HL-60 (cell line): ENCODE measurements around the gene WDR33.
A peak's percentile ranks its signal among the peaks of the same experiment; 100 is the strongest.

Experiments used
- DNase-seq, 2 experiments: peaks; one replicate each; pipeline ENCODE4 v3.0.0-alpha.2; 2010 to 2020; ENCODE audit warnings: low read depth in 1 of 2, low spot score in 1 of 2
- H3K27ac ChIP-seq: fragments of 250-450 bp; sonication (Bioruptor Pico); replicated peaks from 2 replicates; pipeline ENCODE4 v1.5.1; 2020; ENCODE audit warnings: mild to moderate bottlenecking, moderate library complexity
- H3K27me3 ChIP-seq: fragments of 250-450 bp; sonication (Bioruptor Pico); 2 replicates; pipeline ENCODE4 v1.5.1; 2021; ENCODE audit warnings: mild to moderate bottlenecking, moderate library complexity; ENCODE audit not compliant: insufficient read depth, poor library complexity, severe bottlenecking
- H3K4me3 ChIP-seq: replicated peaks from 2 replicates; pipeline ENCODE4 v1.5.1; 2011; ENCODE audit warnings: mild to moderate bottlenecking, control low read depth, low read length; ENCODE audit not compliant: insufficient read depth
- GABPA ChIP-seq: IDR thresholded peaks from 2 replicates; pipeline ENCODE4 v1.6.1; 2012; ENCODE audit warnings: low read depth
- POLR2AphosphoS5 ChIP-seq: IDR thresholded peaks from 2 replicates; pipeline ENCODE4 v1.6.1; 2012; ENCODE audit warnings: low read depth
- SPI1 ChIP-seq: IDR thresholded peaks from 2 replicates; pipeline ENCODE4 v1.6.1; 2012; ENCODE audit warnings: low read depth, mild to moderate bottlenecking, borderline replicate concordance
- TF ChIP-seq, protein P1 (sequence below): IDR thresholded peaks from one replicate; pipeline ENCODE4 v1.5.1; 2011; ENCODE audit warnings: low read length, control low read depth, inconsistent platforms; ENCODE audit not compliant: insufficient read depth
- TF ChIP-seq, protein P2 (sequence below): IDR thresholded peaks from 2 replicates; pipeline ENCODE4 v1.6.1; 2012; ENCODE audit warnings: low read depth; ENCODE audit not compliant: insufficient replicate concordance

WDR33 gene

DNA sequence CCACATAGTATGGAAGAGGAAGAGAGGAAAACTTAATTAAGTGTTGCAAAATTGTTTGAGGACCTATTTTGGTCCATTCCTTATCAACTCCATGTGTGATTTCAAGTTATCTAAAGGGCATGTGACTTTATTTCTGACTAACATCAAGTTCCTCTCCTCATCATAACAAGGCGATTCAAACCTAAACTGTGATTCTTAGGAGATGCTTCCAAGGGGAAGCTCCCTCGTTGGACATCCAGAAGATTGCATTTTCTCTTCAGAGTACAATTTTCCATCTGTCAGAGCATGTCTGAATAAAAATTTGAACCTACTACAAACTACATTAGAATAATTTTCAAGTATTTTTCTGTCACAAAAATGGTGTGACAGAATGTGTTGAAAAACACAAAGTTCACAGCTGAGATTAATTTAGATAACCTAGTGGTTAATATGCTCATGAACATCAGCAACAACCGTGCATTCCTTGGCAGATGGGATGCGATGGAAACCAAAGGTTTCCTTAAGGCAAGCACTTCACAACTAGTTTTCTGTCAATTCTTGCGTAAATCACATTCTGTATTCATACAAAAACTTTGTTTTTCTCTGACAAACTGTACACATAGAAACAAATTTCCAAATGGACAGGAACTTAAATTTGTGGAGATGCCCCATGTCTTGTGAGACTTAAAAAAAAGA is 105.4 kb downstream of the WDR33 start:
- TF ChIP-seq, protein P1, sequence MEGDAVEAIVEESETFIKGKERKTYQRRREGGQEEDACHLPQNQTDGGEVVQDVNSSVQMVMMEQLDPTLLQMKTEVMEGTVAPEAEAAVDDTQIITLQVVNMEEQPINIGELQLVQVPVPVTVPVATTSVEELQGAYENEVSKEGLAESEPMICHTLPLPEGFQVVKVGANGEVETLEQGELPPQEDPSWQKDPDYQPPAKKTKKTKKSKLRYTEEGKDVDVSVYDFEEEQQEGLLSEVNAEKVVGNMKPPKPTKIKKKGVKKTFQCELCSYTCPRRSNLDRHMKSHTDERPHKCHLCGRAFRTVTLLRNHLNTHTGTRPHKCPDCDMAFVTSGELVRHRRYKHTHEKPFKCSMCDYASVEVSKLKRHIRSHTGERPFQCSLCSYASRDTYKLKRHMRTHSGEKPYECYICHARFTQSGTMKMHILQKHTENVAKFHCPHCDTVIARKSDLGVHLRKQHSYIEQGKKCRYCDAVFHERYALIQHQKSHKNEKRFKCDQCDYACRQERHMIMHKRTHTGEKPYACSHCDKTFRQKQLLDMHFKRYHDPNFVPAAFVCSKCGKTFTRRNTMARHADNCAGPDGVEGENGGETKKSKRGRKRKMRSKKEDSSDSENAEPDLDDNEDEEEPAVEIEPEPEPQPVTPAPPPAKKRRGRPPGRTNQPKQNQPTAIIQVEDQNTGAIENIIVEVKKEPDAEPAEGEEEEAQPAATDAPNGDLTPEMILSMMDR: no peak
- no peaks in the 10 kb centered on the region for H3K27me3 ChIP-seq
- H3K4me3 ChIP-seq: no peak overlapping the region
- H3K27ac ChIP-seq: no peak overlapping the region
- DNase-seq: peak in 1 of 2 experiments; percentile 56

DNA sequence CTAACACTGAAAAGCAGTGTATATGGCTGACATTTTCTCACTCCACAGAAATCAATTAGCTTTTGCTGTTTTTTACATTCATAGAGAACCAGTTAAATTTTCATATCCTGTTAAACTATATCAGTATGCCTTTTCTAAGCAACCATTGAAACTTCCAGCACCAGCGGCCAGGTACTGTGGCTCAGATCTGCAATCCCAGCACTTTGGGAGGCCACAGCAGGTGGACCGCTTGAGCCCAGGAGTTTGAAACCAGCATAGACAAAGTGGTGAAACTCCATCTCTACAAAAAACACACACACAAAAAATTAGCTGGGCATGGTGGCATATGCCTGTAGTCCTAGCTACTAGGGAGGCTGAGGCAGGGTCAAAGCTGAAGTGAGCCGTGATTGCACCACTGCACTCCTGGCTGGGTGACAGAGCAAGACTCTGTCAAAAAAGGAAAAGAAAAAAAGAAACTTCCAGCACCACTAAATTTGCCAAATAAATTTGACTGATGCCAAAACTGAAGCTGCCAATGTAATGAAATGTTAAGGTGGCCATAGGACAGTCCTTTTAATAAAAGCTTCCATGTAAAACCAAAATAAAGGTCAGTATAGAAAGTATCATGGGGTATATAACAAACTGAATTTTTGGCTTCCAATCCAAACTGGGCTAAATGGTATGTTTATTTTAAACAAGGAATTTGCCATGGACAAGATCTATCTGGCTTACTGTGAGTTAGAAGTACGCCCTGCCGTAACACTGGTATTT is 106.2 kb downstream of the WDR33 start:
- TF ChIP-seq POLR2AphosphoS5 (no peak), GABPA (no peak), SPI1 (no peak)
- TF ChIP-seq, protein P2, sequence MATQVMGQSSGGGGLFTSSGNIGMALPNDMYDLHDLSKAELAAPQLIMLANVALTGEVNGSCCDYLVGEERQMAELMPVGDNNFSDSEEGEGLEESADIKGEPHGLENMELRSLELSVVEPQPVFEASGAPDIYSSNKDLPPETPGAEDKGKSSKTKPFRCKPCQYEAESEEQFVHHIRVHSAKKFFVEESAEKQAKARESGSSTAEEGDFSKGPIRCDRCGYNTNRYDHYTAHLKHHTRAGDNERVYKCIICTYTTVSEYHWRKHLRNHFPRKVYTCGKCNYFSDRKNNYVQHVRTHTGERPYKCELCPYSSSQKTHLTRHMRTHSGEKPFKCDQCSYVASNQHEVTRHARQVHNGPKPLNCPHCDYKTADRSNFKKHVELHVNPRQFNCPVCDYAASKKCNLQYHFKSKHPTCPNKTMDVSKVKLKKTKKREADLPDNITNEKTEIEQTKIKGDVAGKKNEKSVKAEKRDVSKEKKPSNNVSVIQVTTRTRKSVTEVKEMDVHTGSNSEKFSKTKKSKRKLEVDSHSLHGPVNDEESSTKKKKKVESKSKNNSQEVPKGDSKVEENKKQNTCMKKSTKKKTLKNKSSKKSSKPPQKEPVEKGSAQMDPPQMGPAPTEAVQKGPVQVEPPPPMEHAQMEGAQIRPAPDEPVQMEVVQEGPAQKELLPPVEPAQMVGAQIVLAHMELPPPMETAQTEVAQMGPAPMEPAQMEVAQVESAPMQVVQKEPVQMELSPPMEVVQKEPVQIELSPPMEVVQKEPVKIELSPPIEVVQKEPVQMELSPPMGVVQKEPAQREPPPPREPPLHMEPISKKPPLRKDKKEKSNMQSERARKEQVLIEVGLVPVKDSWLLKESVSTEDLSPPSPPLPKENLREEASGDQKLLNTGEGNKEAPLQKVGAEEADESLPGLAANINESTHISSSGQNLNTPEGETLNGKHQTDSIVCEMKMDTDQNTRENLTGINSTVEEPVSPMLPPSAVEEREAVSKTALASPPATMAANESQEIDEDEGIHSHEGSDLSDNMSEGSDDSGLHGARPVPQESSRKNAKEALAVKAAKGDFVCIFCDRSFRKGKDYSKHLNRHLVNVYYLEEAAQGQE: no peak
- TF ChIP-seq, protein P1: no peak
- no peaks in the 10 kb centered on the region for H3K27me3 ChIP-seq
- no peak overlapping the region for H3K27ac ChIP-seq
- no peak overlapping the region for H3K4me3 ChIP-seq
- no peak for DNase-seq

DNA sequence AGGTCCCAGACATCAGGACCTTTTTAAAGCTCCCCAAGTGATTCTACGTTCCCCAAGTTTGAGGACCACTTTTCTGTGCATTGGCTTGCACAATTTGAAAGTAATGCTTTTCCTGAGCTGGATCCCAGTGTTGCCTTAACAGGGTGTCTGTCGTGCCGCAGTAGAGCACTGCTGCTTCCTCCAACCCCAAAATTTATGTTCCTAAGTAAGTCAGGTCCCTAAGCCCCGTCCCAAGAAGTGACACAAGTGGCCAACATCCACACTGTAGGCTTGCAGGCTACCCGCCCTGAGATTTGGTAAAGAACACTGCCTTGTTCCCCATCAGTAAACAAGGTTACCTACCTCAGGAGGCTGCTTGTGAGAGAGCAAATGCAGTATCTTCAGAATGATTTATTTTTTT is 107.7 kb downstream of the WDR33 start:
- no peaks in the 10 kb centered on the region for H3K27me3 ChIP-seq
- H3K4me3 ChIP-seq: no peak overlapping the region
- H3K27ac ChIP-seq: no peak overlapping the region
- TF ChIP-seq GABPA: no peak
- TF ChIP-seq, protein P1: no peak
- no peak for DNase-seq

DNA sequence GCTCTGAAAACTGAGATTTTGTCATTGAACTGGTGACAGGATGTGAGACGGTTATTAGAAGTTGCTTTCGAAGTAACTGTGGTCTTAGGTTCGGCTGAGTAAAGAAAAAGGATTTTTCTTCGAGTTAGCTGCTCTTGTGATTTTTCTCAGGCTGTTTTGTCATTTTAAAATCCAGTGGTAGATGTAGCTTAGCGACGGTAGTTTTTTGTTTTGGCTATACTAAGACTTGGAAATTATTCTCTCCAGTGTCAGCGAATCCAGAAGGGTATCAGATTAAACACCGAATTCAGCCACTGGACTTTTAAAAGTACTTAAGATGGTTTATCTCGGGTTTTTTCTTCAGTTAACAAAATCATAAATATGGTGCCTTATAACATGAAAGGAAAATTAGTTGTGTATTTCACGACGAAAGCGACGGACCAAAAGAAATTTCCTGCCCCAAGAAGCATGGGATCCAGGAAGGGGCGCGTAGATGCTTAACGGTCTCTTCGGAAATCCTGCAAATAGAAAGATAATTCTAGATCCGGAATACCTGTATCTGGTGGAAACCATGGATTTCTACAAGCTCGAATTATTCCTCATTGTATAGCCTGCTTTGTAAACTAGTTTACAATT is 108.5 kb downstream of the WDR33 start:
- TF ChIP-seq POLR2AphosphoS5 (no peak), GABPA (no peak), SPI1 (no peak)
- TF ChIP-seq, protein P1: no peak
- TF ChIP-seq, protein P2: no peak
- Histone ChIP-seq H3K4me3 (peak overlapping the region; percentile 34), H3K27ac (peak overlapping the region; percentile 26), H3K27me3 (no peaks in the 10 kb centered on the region)
- DNase-seq: no peak
